ENCODE results near the gene QPCTL. TPM values are rescaled to one million over a fixed set of nuclear protein-coding genes. Genes with fewer than 3 reads are reported as not detected.
A peak's percentile ranks its signal among the peaks of the same experiment; 100 is the strongest.

The QPCTL gene
- total and polyA plus RNA-seq, 10 of the 15 experiments (the other 5 are each of a cell fraction or from before 2014, with no cell fraction given), result 1.1 to 22.6 (median 11.2) TPM

GRCh38 chr19:45730368-45731288, 38.2 kb downstream of the QPCTL start, which contains the start of gene FBXO46:
TSS of gene FBXO46 (minus strand) at chr19:45730896. CDS start at chr19:45713495, 17,401 bp downstream.
- under 1% methylated on average over 30 of the region's 48 CpGs for WGBS (ENCODE audit: insufficient coverage, insufficient replicate concordance, low lambda C conversion rate, missing lambda C conversion rate)
- RAD21 ChIA-PET (ENCODE audit: unreplicated experiment), result interaction anchor here (0.6 to 3.0 kb wide), 11 partner anchors 10 to 156 kb away, joined by 3 to 27 read pairs (median 5); partner anchors contain the start of genes GIPR, QPCTL, SIX5 and SNRPD2
- intact Hi-C loops (cut with micrococcal nuclease; ENCODE audit: unreplicated experiment), result loop anchor here (1.0 to 5.0 kb wide), 2 partner anchors 24 to 37 kb away; partner anchors contain the start of gene SIX5
- in situ Hi-C loops (cut with MboI), result no loop called here
- FAIRE-seq (peak; percentile 98), ATAC-seq (peak; percentile 98), DNase-seq (ENCODE audit: low read depth, low spot score) (peak; percentile 96)
- Histone ChIP-seq H4K20me1 (ENCODE audit: control insufficient read depth, insufficient read depth) (no peaks in the 10 kb centered on the region; the same call in 1 of the 2 replicates), H3K4me2 (ENCODE audit: control insufficient read depth, insufficient read depth) (peak within 1 kb of the TSS; percentile 69), H3K27ac (ENCODE audit: control insufficient read depth, insufficient read depth) (peak within 1 kb of the TSS; percentile 90), H3K4me3 (peak within 1 kb of the TSS; percentile 97), H3K36me3 (ENCODE audit: control insufficient read depth in 2 of 2, insufficient read depth in 2 of 2, low read length in 1 of 2) (no peaks in the 10 kb centered on the region; a peak in 2 of 4 replicates), H2AFZ (ENCODE audit: control insufficient read depth, low read depth, low read length) (peak within 1 kb of the TSS; percentile 76), H3K27me3 (replicated peaks in 1 of 2; ENCODE audit: control insufficient read depth in 2 of 2, insufficient read depth in 2 of 2, low read length in 1 of 2) (no peaks in the 10 kb centered on the region), H3K9me3 (replicated peaks; ENCODE audit: control insufficient read depth, insufficient read depth, low read length) (no peaks in the 10 kb centered on the region), H3K9ac (ENCODE audit: control insufficient read depth, insufficient read depth, low read length) (peak within 1 kb of the TSS; percentile 87), H3K79me2 (ENCODE audit: control insufficient read depth, insufficient read depth, low read length) (peaks cover 53% of the 10 kb centered on the region), H3K4me1 (ENCODE audit: control insufficient read depth, insufficient read depth, low read length) (peaks cover 4% of the 10 kb centered on the region; the same call in 1 of the 2 replicates)
- CTCF ChIA-PET, result interaction anchor here (0.7 to 3.0 kb wide), 22 partner anchors 11 to 173 kb away, joined by 3 to 15 read pairs (median 4); partner anchors contain the start of genes QPCTL, SIX5 and SNRPD2
- POLR2A ChIA-PET, result interaction anchor here (0.6 to 3.8 kb wide), 14 partner anchors 13 to 147 kb away, joined by 3 to 58 read pairs (median 6); partner anchors contain the start of genes QPCTL, SIX5 and SNRPD2
- no TSS peak for BruUV-seq (replicated peaks)
- SMC1A ChIA-PET (ENCODE audit: uncharacterized antibody, unreplicated experiment), result interaction anchor here (0.6 to 3.3 kb wide), 7 partner anchors 11 to 56 kb away, joined by 3 to 35 read pairs (median 11); partner anchors contain the start of genes QPCTL, SIX5 and SNRPD2
- 0 out of 2 replicates have a peak, but pooled peaks have one; percentile 6 for TF ChIP-seq PKNOX1 (IDR thresholded peaks at IDR 0.05)
- TF ChIP-seq LARP7 (IDR thresholded peaks at IDR 0.05), result no peak
- TF ChIP-seq, protein P1, sequence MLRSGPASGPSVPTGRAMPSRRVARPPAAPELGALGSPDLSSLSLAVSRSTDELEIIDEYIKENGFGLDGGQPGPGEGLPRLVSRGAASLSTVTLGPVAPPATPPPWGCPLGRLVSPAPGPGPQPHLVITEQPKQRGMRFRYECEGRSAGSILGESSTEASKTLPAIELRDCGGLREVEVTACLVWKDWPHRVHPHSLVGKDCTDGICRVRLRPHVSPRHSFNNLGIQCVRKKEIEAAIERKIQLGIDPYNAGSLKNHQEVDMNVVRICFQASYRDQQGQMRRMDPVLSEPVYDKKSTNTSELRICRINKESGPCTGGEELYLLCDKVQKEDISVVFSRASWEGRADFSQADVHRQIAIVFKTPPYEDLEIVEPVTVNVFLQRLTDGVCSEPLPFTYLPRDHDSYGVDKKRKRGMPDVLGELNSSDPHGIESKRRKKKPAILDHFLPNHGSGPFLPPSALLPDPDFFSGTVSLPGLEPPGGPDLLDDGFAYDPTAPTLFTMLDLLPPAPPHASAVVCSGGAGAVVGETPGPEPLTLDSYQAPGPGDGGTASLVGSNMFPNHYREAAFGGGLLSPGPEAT (IDR thresholded peaks at IDR 0.05; ENCODE audit: low read depth), result peak; percentile 74; the same call in 1 of the 2 replicates
- no peak for TF ChIP-seq NKRF (conservative IDR thresholded peaks at IDR 0.05)
- TF ChIP-seq POLR2AphosphoS5 (IDR thresholded peaks at IDR 0.05; ENCODE audit: low read length), result 0 out of 2 replicates have a peak, but pooled peaks have one; percentile 47
- TF ChIP-seq NR2C1 (IDR thresholded peaks at IDR 0.05), result peak; percentile 85
- peak; percentile 49; the same call in 1 of the 2 replicates for TF ChIP-seq PML (IDR thresholded peaks at IDR 0.05; ENCODE audit: low read length)
- TF ChIP-seq MXI1 (IDR thresholded peaks at IDR 0.05; ENCODE audit: low read depth, low read length), result peak; percentile 24; the same call in 1 of the 2 replicates
- 0 out of 2 replicates have a peak, but pooled peaks have one; percentile 44 for TF ChIP-seq STAT1 (conservative IDR thresholded peaks at IDR 0.05)
- TF ChIP-seq ETV6 (conservative IDR thresholded peaks at IDR 0.05 in 1 of 2, IDR thresholded peaks at IDR 0.05 in 1 of 2; ENCODE audit: borderline replicate concordance in 1 of 2, low read depth in 1 of 2), result no peak
- no peak for TF ChIP-seq ZNF687 (IDR thresholded peaks at IDR 0.05)
- TF ChIP-seq FOXK2 (IDR thresholded peaks at IDR 0.05), result no peak
